PC-3 (cell line): ENCODE data around the gene BCL11A. TPM values are rescaled to one million over a fixed set of nuclear protein-coding genes. Genes with fewer than 3 reads are reported as not detected.

ENCODE experiments used
- ATAC-seq: fragments of 200-7000 bp; cut with Tn5 transposase; 2 replicates; pipeline ENCODE4 v1.9.1; 2020; ENCODE audit warnings: mild to moderate bottlenecking, moderate library complexity
- BruUV-seq: library from RNA; stranded (reverse); fragments of 400-500 nt; replicated peaks from 2 replicates; lab custom pipeline; 2021; lab: Mats Ljungman, UMichigan
- CTCF ChIA-PET: fragments of 300-600 bp; sonication (Branson Sonifier 250); formaldehyde crosslinking; loops from one replicate; lab custom pipeline; 2022; ENCODE audit warnings: antibody characterized with exemption; lab: Charles Lee
- POLR2A ChIA-PET: fragments of 300-600 bp; sonication (Branson Sonifier 250); formaldehyde crosslinking; loops from one replicate; lab custom pipeline; 2022; ENCODE audit warnings: antibody characterized with exemption; ENCODE audit not compliant: unreplicated experiment; lab: Charles Lee
- DNase-seq: peaks from one replicate; pipeline ENCODE4 v3.0.0-alpha.2; 2015
- H2AFZ ChIP-seq: fragments of 300-600 bp; sonication (generic); 2 replicates; pipeline ENCODE4 v1.6.0; 2016; ENCODE audit warnings: antibody characterized with exemption, low read length
- H3F3A ChIP-seq: fragments of 300-600 bp; sonication (generic); one replicate; pipeline ENCODE4 v1.6.0; 2017; ENCODE audit warnings: antibody characterized with exemption, low read length, control low read depth, mild to moderate bottlenecking; ENCODE audit not compliant: unreplicated experiment
- H3K27ac ChIP-seq: fragments of 300-600 bp; sonication (generic); 2 replicates; pipeline ENCODE4 v1.5.1; 2016; ENCODE audit warnings: mild to moderate bottlenecking, low read length
- H3K27me3 ChIP-seq: fragments of 300-600 bp; sonication (generic); 2 replicates; pipeline ENCODE4 v1.6.1; 2016; ENCODE audit warnings: low read length, mixed read lengths
- H3K36me3 ChIP-seq: fragments of 300-600 bp; sonication (generic); 2 replicates; pipeline ENCODE4 v1.6.1; 2016; ENCODE audit warnings: low read depth, mixed run types, low read length, mixed read lengths
- H3K4me1 ChIP-seq: fragments of 300-600 bp; sonication (generic); 2 replicates; pipeline ENCODE4 v1.5.1; 2016; ENCODE audit warnings: low read length; ENCODE audit not compliant: insufficient read depth
- H3K4me2 ChIP-seq: fragments of 300-600 bp; sonication (generic); 2 replicates; pipeline ENCODE4 v1.6.0; 2016; ENCODE audit warnings: low read length
- H3K4me3 ChIP-seq: fragments of 300-600 bp; sonication (generic); 2 replicates; pipeline ENCODE4 v1.5.1; 2016; ENCODE audit warnings: mild to moderate bottlenecking, low read length, mixed read lengths
- H3K79me2 ChIP-seq: fragments of 300-600 bp; sonication (generic); 2 replicates; pipeline ENCODE4 v1.6.1; 2017; ENCODE audit warnings: low read length, mixed read lengths
- H3K9ac ChIP-seq: fragments of 300-600 bp; sonication (generic); 2 replicates; pipeline ENCODE4 v1.6.0; 2016; ENCODE audit warnings: mild to moderate bottlenecking, low read length
- H3K9me2 ChIP-seq: fragments of 300-600 bp; sonication (generic); replicated peaks from 2 replicates; pipeline ENCODE4 v1.6.1; 2016; ENCODE audit warnings: mixed run types, low read length, mixed read lengths
- H3K9me3 ChIP-seq: fragments of 300-600 bp; sonication (generic); 2 replicates; pipeline ENCODE4 v1.6.1; 2016; ENCODE audit warnings: low read length, mixed read lengths
- H4K20me1 ChIP-seq: fragments of 300-600 bp; sonication (generic); 2 replicates; pipeline ENCODE4 v1.6.1; 2016; ENCODE audit warnings: low read length, mixed read lengths
- EZH2 ChIP-seq: fragments of 300-600 bp; sonication (generic); IDR thresholded peaks from one replicate; pipeline ENCODE4 v1.6.1; 2017; ENCODE audit warnings: antibody characterized with exemption, mild to moderate bottlenecking, low read length; ENCODE audit not compliant: unreplicated experiment
- EZH2phosphoT487 ChIP-seq: fragments of 300-600 bp; sonication (generic); IDR thresholded peaks from 2 replicates; pipeline ENCODE4 v1.6.1; 2018; ENCODE audit warnings: mild to moderate bottlenecking, antibody characterized with exemption, low read length, borderline replicate concordance
- intact Hi-C: fragments of 100-400 bp; cut with micrococcal nuclease; formaldehyde crosslinking; loops from 2 replicates; pipeline ENCODE4 v1.9.0; 2023
- total RNA-seq: library from RNA; depleted of rRNA; stranded (reverse); fragments of >200 nt; gene quantifications from 2 replicates; pipeline ENCODE4 v1.2.3, GENCODE V29; 2014
- TF ChIP-seq, protein P1 (sequence below): fragments of 300-600 bp; sonication (generic); conservative IDR thresholded peaks from 2 replicates; pipeline ENCODE4 v1.5.1; 2017; ENCODE audit warnings: antibody characterized with exemption, low read depth, mild to moderate bottlenecking, low read length

Gene BCL11A
- total RNA-seq, 1 experiment from 2014 or later = 4.6 TPM

DNA sequence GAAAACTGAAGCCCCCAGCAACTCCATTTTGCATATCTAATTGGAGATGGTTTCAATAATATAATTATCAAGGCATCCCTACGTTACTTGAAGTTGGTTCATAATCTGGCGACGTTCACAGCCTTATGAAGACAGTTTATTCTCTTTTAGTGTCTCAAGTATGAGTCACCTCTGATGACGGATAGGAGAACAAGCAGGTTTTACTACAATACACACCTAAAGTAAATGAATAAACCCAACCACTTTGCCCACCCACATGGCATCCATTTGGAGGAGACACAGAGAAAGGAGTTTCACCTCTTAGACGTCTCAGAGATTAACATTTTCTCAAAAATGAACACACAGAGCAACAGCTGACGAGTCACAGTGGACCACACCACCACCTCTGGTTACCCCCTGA is 40.8 kb downstream of the BCL11A start:
- no peaks in the 10 kb centered on the region for H3K79me2 ChIP-seq
- peak overlapping the region; percentile 44; the same call in 1 of the 2 replicates for H3K9ac ChIP-seq
- peak; percentile 97 for ATAC-seq
- H3K27me3 ChIP-seq = no peaks in the 10 kb centered on the region
- H3K36me3 ChIP-seq = no peaks in the 10 kb centered on the region
- H3K4me3 ChIP-seq = peak overlapping the region; percentile 34; the same call in 1 of the 2 replicates
- H3K27ac ChIP-seq = peak overlapping the region; percentile 83
- H2AFZ ChIP-seq = peak overlapping the region; percentile 81
- no peak for TF ChIP-seq EZH2
- TF ChIP-seq EZH2phosphoT487 = no peak
- TF ChIP-seq, protein P1, sequence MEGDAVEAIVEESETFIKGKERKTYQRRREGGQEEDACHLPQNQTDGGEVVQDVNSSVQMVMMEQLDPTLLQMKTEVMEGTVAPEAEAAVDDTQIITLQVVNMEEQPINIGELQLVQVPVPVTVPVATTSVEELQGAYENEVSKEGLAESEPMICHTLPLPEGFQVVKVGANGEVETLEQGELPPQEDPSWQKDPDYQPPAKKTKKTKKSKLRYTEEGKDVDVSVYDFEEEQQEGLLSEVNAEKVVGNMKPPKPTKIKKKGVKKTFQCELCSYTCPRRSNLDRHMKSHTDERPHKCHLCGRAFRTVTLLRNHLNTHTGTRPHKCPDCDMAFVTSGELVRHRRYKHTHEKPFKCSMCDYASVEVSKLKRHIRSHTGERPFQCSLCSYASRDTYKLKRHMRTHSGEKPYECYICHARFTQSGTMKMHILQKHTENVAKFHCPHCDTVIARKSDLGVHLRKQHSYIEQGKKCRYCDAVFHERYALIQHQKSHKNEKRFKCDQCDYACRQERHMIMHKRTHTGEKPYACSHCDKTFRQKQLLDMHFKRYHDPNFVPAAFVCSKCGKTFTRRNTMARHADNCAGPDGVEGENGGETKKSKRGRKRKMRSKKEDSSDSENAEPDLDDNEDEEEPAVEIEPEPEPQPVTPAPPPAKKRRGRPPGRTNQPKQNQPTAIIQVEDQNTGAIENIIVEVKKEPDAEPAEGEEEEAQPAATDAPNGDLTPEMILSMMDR = no peak
- H3K9me3 ChIP-seq = no peaks in the 10 kb centered on the region
- DNase-seq = peak; percentile 90
- H3K4me2 ChIP-seq = peak overlapping the region; percentile 78
- no peaks in the 10 kb centered on the region for H3F3A ChIP-seq
- H3K4me1 ChIP-seq = peaks cover 35% of the 10 kb centered on the region
- CTCF ChIA-PET = no interaction called here
- H4K20me1 ChIP-seq = no peaks in the 10 kb centered on the region
- no TSS peak for BruUV-seq
- POLR2A ChIA-PET = no interaction called here
- H3K9me2 ChIP-seq = no peaks in the 10 kb centered on the region
- intact Hi-C loops = loop anchor here (1.0 kb wide), 1 partner anchor 21 kb away; no protein-coding TSS in a partner anchor

DNA sequence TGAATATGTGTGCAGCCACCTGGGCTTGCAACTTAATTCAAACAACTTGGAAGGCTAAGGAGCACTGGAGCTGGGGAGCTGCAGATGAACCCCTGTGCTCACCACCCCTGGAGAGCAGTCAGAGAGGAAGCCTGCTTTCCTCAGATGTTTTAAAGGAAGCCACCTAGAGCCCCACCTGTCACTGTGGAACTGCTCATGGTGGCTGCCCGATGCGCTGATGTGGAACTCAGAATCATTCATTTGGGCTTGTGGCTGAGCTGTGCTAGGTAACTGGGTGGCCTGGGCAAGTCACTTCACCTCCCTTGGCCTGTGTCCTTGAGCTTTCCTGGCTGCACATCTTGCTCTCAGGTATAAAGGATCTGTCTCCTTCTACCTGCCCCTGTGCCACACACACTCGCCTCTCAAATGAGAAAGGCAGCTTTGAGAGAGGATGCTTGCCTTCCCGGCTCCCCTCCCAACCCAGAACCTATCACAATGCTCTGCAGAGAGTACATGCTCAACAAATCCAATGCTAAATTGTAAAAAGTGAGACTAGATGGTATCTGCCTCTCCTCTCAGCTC is 41.3 kb downstream of the BCL11A start:
- Histone ChIP-seq H3K79me2 (no peaks in the 10 kb centered on the region), H3K9me3 (no peaks in the 10 kb centered on the region), H3K9me2 (no peaks in the 10 kb centered on the region), H3K27ac (peak overlapping the region; percentile 27; the same call in 1 of the 2 replicates), H3K4me1 (peaks cover 35% of the 10 kb centered on the region), H4K20me1 (no peaks in the 10 kb centered on the region), H3K36me3 (no peaks in the 10 kb centered on the region), H3F3A (no peaks in the 10 kb centered on the region), H3K4me2 (peak overlapping the region; percentile 78), H2AFZ (peak overlapping the region; percentile 81), H3K4me3 (no peak overlapping the region), H3K27me3 (no peaks in the 10 kb centered on the region), H3K9ac (no peak overlapping the region)
- POLR2A ChIA-PET = no interaction called here
- TF ChIP-seq EZH2 (no peak), EZH2phosphoT487 (no peak)
- TF ChIP-seq, protein P1 = no peak
- CTCF ChIA-PET = no interaction called here
- no TSS peak for BruUV-seq
- intact Hi-C loops = loop anchor here (1.0 kb wide), 1 partner anchor 21 kb away; no protein-coding TSS in a partner anchor
- DNase-seq (no peak), ATAC-seq (peak; percentile 27)

GRCh38 chr2:60510713-60511112 is 42.7 kb downstream of the BCL11A start:
- Histone ChIP-seq H4K20me1 (no peaks in the 10 kb centered on the region), H3K79me2 (no peaks in the 10 kb centered on the region), H3K4me2 (no peak overlapping the region), H3K4me1 (peaks cover 23% of the 10 kb centered on the region), H3F3A (no peaks in the 10 kb centered on the region), H3K9ac (no peak overlapping the region), H3K36me3 (no peaks in the 10 kb centered on the region), H3K27ac (no peak overlapping the region), H3K27me3 (no peaks in the 10 kb centered on the region), H3K9me3 (no peaks in the 10 kb centered on the region), H3K4me3 (no peak overlapping the region), H3K9me2 (no peaks in the 10 kb centered on the region), H2AFZ (no peak overlapping the region)
- intact Hi-C loops = no loop called here
- no peak for ATAC-seq
- no peak for DNase-seq
- no TSS peak for BruUV-seq
- TF ChIP-seq, protein P1 = no peak
- no peak for TF ChIP-seq EZH2
- no peak for TF ChIP-seq EZH2phosphoT487
- CTCF ChIA-PET = no interaction called here
- POLR2A ChIA-PET = no interaction called here
